SK-N-MC (cell line): ENCODE results near the gene RNU5B-1.

Experiments used
- DNase-seq: peaks from one replicate; pipeline ENCODE4 v3.0.0-alpha.2; 2011; ENCODE audit warnings: low read depth, low spot score
- H3K27ac ChIP-seq: fragments of 200-600 bp; sonication (generic); 2 replicates; pipeline ENCODE4 v1.5.1; 2016; ENCODE audit warnings: mixed run types
- H3K36me3 ChIP-seq: fragments of 200-600 bp; sonication (generic); 2 replicates; pipeline ENCODE4 v1.6.1; 2017; ENCODE audit warnings: antibody characterized with exemption, low read length, mixed read lengths; ENCODE audit not compliant: insufficient read depth
- H3K4me3 ChIP-seq: fragments of 200-600 bp; sonication (generic); 2 replicates; pipeline ENCODE4 v1.5.1; 2016
- H3K9ac ChIP-seq: fragments of 200-600 bp; sonication (generic); 2 replicates; pipeline ENCODE4 v1.8.0; 2017; ENCODE audit warnings: mixed run types, mixed read lengths; ENCODE audit not compliant: insufficient read length
- H3K9me3 ChIP-seq: fragments of 200-600 bp; sonication (generic); 2 replicates; pipeline ENCODE4 v1.6.1; 2017; ENCODE audit warnings: low read depth, mild to moderate bottlenecking, antibody characterized with exemption, low read length, moderate library complexity, mixed read lengths
- EZH2 ChIP-seq: fragments of 200-600 bp; sonication (generic); IDR thresholded peaks from one replicate; pipeline ENCODE4 v1.6.1; 2017; ENCODE audit warnings: antibody characterized with exemption
- FOXP2 ChIP-seq: optimal IDR thresholded peaks from 2 replicates; pipeline ENCODE3; 2011; ENCODE audit warnings: mild to moderate bottlenecking, moderate library complexity; ENCODE audit not compliant: insufficient read depth; ENCODE audit errors: extremely low read length, control extremely low read depth
- POLR2AphosphoS5 ChIP-seq: IDR thresholded peaks from 2 replicates; pipeline ENCODE4 v1.6.1; 2012; ENCODE audit warnings: mild to moderate bottlenecking, low read depth, low read length, borderline replicate concordance

The RNU5B-1 gene

DNA sequence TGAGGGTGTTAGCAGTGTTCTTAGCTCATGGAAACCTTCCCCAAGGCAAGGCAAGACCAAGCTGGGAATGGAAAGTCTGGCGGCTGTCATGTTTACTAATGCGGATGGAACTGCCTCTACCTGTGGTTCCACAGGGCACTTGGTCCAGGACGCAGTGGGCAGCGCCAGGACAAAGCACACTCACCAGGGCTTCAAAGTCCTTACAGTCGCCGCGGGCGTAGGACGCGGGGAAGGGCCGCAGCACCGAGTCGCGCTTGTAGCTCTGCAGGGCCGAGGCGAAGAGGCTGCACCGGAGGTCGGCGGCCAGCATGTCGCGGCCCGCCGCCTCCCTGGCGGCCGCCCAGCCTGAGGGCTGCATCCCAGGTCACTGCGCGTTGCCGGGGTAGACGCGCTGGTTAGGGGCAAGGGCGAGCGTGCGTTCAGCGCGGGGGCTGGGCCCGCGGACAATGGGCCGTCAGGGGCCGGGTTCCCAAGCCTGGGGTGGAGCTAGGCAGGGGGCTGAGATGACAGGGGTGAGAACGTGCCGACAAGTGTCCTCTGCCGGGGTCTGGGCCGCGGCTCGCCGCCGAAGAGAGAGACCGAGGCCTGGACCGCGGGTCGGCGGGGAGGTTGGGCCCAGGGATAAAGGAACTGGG is 18.3 kb upstream of the RNU5B-1 start:
- Histone ChIP-seq H3K9ac (peak overlapping the region; percentile 89), H3K4me3 (peak overlapping the region; percentile 93), H3K36me3 (no peaks in the 10 kb centered on the region), H3K9me3 (no peaks in the 10 kb centered on the region), H3K27ac (peak overlapping the region; percentile 42; the same call in 1 of the 2 replicates)
- no peak for TF ChIP-seq FOXP2
- TF ChIP-seq EZH2: no peak
- TF ChIP-seq POLR2AphosphoS5: no peak
- no peak for DNase-seq

DNA sequence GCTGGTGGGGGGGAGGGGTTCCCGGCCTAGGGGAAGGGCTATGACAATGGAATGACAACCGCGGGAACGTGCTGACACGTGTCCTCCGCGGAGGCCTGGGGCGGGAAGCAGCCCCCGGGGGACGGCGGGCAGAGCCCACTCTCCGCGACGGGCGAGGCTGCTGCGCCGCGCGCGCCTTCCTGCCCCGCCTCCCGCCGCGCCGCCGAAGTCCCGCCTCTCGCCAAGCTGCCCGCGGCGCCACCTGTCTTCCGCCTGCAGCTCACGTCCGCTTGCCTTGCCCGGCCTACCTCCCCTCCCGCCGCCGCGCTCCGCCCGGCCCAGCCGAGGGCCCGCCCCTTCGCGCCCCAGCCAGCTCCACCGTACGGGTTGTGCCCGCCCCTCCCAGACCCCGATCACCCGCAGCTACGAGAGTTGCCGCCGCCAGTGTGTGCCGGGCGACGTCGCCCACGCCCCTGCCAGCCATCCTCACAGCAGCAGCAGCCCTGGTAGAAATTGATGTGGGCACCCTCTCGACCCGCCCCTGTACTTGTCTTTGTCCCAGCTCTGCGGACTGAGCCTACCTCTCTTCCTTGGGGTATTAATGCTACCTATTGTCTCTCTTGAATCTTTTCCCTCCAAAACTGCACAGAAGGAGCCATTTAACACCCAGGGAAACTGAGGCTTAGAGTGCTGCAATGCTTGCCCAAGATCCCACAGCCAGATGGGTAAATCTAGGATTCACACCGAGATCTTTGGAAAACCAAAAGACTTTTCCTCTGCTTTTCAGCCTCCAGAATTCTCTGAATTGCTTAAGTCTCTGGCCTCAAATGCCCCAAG is 17.6 kb upstream of the RNU5B-1 start, which contains the start of gene PARP16:
PARP16 (minus strand) TSS at position 180 of the 816 bp plus-strand sequence. CDS start 457 bp downstream, outside the sequence.
- Histone ChIP-seq H3K36me3 (no peaks in the 10 kb centered on the region), H3K9me3 (no peaks in the 10 kb centered on the region), H3K27ac (peak within 1 kb of the TSS; percentile 73; the same call in 1 of the 2 replicates), H3K9ac (peak within 1 kb of the TSS; percentile 89), H3K4me3 (peak within 1 kb of the TSS; percentile 93)
- no peak for TF ChIP-seq FOXP2
- TF ChIP-seq POLR2AphosphoS5: peak; percentile 58; the same call in 1 of the 2 replicates
- no peak for DNase-seq

- H3K4me3 ChIP-seq: no peak overlapping the region; the same call in 1 of the 2 replicates
- peak overlapping the region; percentile 89 for H3K9ac ChIP-seq
Observed at GRCh38 chr15:65287520-65287855, 17.0 kb upstream of the RNU5B-1 start.

GRCh38 chr15:65289261-65289854 is 15.1 kb upstream of the RNU5B-1 start:
- no peak overlapping the region for H3K9ac ChIP-seq

More at GRCh38 chr15:65287520-65287855, 17.0 kb upstream of the RNU5B-1 start:
- DNase-seq: no peak
- Histone ChIP-seq H3K9me3 (no peaks in the 10 kb centered on the region), H3K36me3 (no peaks in the 10 kb centered on the region), H3K27ac (peak overlapping the region; percentile 73; the same call in 1 of the 2 replicates)
- TF ChIP-seq FOXP2: no peak
- no peak for TF ChIP-seq EZH2

DNA sequence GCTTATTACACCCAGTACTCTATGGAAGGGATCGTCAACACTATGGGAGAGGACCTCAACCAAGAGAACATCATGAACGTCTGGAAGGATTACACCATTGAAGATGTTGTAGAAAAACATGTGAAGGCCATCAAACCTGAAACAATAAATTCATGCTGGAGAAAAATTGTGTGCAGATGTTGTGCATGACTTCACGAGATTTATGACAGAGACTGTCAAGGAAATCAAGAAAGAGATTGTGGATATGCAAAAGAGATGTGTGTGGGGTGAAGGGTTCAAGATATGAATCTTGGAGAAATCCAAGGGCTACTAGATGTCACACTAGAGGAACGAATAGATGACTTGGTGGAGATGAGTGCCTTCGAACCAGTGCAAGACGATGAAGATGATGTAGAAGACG is 14.2 kb upstream of the RNU5B-1 start:
- no peak for TF ChIP-seq FOXP2
- no peak for TF ChIP-seq EZH2
- no peak for TF ChIP-seq POLR2AphosphoS5
- Histone ChIP-seq H3K36me3 (no peaks in the 10 kb centered on the region), H3K9me3 (no peaks in the 10 kb centered on the region), H3K27ac (no peak overlapping the region), H3K4me3 (no peak overlapping the region), H3K9ac (no peak overlapping the region)
- DNase-seq: no peak

More at GRCh38 chr15:65289261-65289854, 15.1 kb upstream of the RNU5B-1 start:
- Histone ChIP-seq H3K27ac (no peak overlapping the region), H3K4me3 (no peak overlapping the region), H3K9me3 (no peaks in the 10 kb centered on the region), H3K36me3 (no peaks in the 10 kb centered on the region)
- no peak for DNase-seq
- TF ChIP-seq EZH2: no peak
- TF ChIP-seq FOXP2: no peak
- no peak for TF ChIP-seq POLR2AphosphoS5

GRCh38 chr15:65292938-65293518 is 11.4 kb upstream of the RNU5B-1 start:
- H3K27ac ChIP-seq: no peak overlapping the region
- H3K36me3 ChIP-seq: no peaks in the 10 kb centered on the region
- no peak for DNase-seq
- H3K9ac ChIP-seq: no peak overlapping the region
- TF ChIP-seq POLR2AphosphoS5 (no peak), FOXP2 (no peak), EZH2 (no peak)
- no peak overlapping the region for H3K4me3 ChIP-seq
- no peaks in the 10 kb centered on the region for H3K9me3 ChIP-seq

DNA sequence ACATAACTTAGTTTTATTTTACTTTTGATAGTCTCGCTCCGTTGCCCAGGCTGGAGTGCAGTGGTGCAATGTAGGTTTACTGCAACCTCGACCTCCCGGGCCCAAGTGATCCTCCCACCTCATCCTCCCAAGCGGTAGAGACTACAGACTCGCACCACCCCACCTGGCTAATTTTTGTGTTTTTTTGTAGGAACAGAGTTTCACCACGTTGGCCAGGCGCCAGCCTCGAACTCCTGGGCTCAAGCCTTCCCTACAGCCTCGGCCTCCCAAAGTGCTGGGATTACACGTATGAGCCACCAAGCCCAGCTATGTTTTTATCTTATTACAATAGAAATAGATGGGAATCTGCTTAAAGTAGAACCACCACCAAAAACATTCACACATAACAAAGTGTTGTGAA is 5.7 kb upstream of the RNU5B-1 start:
- TF ChIP-seq FOXP2: no peak
- TF ChIP-seq EZH2: no peak
- TF ChIP-seq POLR2AphosphoS5: no peak
- H3K9me3 ChIP-seq: no peaks in the 10 kb centered on the region
- no peak overlapping the region for H3K9ac ChIP-seq
- H3K36me3 ChIP-seq: no peaks in the 10 kb centered on the region
- no peak overlapping the region for H3K27ac ChIP-seq
- H3K4me3 ChIP-seq: no peak overlapping the region
- no peak for DNase-seq

DNA sequence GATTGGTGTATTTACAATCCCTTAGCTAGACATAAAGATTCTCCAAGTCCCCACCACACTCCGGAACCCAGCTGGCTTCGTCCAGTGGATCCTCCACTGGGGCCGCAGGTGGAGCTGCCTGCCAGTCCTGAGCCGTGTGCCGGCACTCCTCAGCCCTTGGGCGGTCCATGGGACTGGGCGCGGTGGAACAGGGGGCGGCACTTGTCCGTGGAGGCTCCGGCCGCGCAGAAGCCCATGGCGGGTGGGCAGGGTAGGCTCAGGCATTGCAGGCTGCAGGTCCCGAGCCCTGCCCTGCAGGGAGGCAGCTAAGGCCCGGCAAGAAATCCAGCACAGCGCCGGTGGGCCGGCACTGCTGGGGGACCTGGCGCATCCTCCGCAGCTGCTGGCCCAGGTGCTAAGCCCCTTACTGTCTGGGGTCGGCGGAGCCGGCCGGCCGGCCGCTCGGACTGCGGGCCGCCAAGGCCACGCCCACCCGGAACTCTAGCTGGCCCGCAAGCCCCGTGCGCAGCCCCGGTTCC is 3.5 kb upstream of the RNU5B-1 start:
- H3K36me3 ChIP-seq: no peaks in the 10 kb centered on the region
- no peak overlapping the region for H3K27ac ChIP-seq
- H3K4me3 ChIP-seq: no peak overlapping the region
- TF ChIP-seq POLR2AphosphoS5: no peak
- no peak for TF ChIP-seq FOXP2
- TF ChIP-seq EZH2: no peak
- DNase-seq: no peak
- no peak overlapping the region for H3K9ac ChIP-seq
- H3K9me3 ChIP-seq: no peaks in the 10 kb centered on the region
